K562 (cell line): ENCODE data around the gene TTC28.

ENCODE experiments used
- ARID2 ChIP-seq: fragments of 450-650 bp; IDR thresholded peaks from 2 replicates; pipeline ENCODE4 v1.6.1; 2017; ENCODE audit warnings: antibody characterized with exemption, mild to moderate bottlenecking
- CHD4 ChIP-seq: fragments of 200-600 bp; sonication (generic); IDR thresholded peaks from 3 replicates; pipeline ENCODE4 v1.6.1; 2012; ENCODE audit warnings: low read depth, mild to moderate bottlenecking, mixed read lengths, low read length, inconsistent platforms; ENCODE audit not compliant: insufficient read depth, insufficient replicate concordance, poor library complexity, severe bottlenecking
- ESRRA ChIP-seq: fragments of 450-650 bp; IDR thresholded peaks from 2 replicates; pipeline ENCODE4 v1.6.1; 2014; ENCODE audit warnings: low read depth, mild to moderate bottlenecking, moderate library complexity, borderline replicate concordance
- FOS ChIP-seq: IDR thresholded peaks from 3 replicates; pipeline ENCODE4 v1.6.1; 2011; ENCODE audit not compliant: insufficient read length; ENCODE audit errors: extremely low read depth
- HNRNPUL1 ChIP-seq: fragments of 200-400 bp; formaldehyde crosslinking; IDR thresholded peaks from 2 replicates; pipeline ENCODE4 v1.6.1; 2017; ENCODE audit warnings: low read length
- POLR2AphosphoS5 ChIP-seq: IDR thresholded peaks from 2 replicates; pipeline ENCODE4 v1.6.1; 2011; ENCODE audit warnings: mild to moderate bottlenecking, low read depth, low read length, moderate library complexity; ENCODE audit not compliant: control insufficient read depth, insufficient read depth
- SMAD4 ChIP-seq: fragments of 250-450 bp; sonication (Bioruptor Pico); conservative IDR thresholded peaks from 2 replicates; pipeline ENCODE4 v1.8.0; 2021; ENCODE audit warnings: inconsistent platforms, mild to moderate bottlenecking, moderate library complexity
- SMC3 ChIP-seq: conservative IDR thresholded peaks from 2 replicates; pipeline ENCODE4 v1.6.1; 2011; ENCODE audit warnings: low read depth, low read length, improper control_type of control experiment; ENCODE audit not compliant: insufficient read depth
- TGIF2 ChIP-seq: sonication (generic); formaldehyde crosslinking; IDR thresholded peaks from 2 replicates; pipeline ENCODE4 v1.8.1; 2022; ENCODE audit warnings: mild to moderate bottlenecking, missing genetic modification reagents, moderate library complexity
- TF ChIP-seq, protein P1 (sequence below), 2 experiments: fragments of 450-650 bp; IDR thresholded peaks; 2 replicates each; pipeline ENCODE4 v1.6.1; 2016; ENCODE audit warnings: mild to moderate bottlenecking in 2 of 2, borderline replicate concordance in 1 of 2, low read depth in 1 of 2, moderate library complexity in 1 of 2
- TF ChIP-seq, protein P2 (sequence below), 3 experiments: IDR thresholded peaks in 2 of 3; conservative IDR thresholded peaks in 1 of 3; 2 replicates each; pipeline ENCODE4 v1.5.1; 2011 to 2012; ENCODE audit warnings: low read length in 3 of 3, mild to moderate bottlenecking in 3 of 3, control low read depth in 2 of 3, improper control_type of control experiment in 1 of 3, inconsistent platforms in 1 of 3, low read depth in 1 of 3, mixed read lengths in 1 of 3, moderate library complexity in 1 of 3; ENCODE audit not compliant: insufficient read depth in 2 of 3
- TF ChIP-seq, protein P3 (sequence below): fragments of 250-450 bp; sonication (Bioruptor Pico); IDR thresholded peaks from 2 replicates; pipeline ENCODE4 v1.5.0; 2021
- TF ChIP-seq, protein P4 (sequence below): fragments of 250-450 bp; sonication (Bioruptor Pico); IDR thresholded peaks from 2 replicates; pipeline ENCODE4 v1.8.0; 2021; ENCODE audit warnings: borderline replicate concordance, mild to moderate bottlenecking, moderate library complexity; ENCODE audit not compliant: poor library complexity, severe bottlenecking

- no peak for TF ChIP-seq ARID2
- TF ChIP-seq SMAD4: no peak
- TF ChIP-seq SMC3: no peak
- TF ChIP-seq, protein P1, sequence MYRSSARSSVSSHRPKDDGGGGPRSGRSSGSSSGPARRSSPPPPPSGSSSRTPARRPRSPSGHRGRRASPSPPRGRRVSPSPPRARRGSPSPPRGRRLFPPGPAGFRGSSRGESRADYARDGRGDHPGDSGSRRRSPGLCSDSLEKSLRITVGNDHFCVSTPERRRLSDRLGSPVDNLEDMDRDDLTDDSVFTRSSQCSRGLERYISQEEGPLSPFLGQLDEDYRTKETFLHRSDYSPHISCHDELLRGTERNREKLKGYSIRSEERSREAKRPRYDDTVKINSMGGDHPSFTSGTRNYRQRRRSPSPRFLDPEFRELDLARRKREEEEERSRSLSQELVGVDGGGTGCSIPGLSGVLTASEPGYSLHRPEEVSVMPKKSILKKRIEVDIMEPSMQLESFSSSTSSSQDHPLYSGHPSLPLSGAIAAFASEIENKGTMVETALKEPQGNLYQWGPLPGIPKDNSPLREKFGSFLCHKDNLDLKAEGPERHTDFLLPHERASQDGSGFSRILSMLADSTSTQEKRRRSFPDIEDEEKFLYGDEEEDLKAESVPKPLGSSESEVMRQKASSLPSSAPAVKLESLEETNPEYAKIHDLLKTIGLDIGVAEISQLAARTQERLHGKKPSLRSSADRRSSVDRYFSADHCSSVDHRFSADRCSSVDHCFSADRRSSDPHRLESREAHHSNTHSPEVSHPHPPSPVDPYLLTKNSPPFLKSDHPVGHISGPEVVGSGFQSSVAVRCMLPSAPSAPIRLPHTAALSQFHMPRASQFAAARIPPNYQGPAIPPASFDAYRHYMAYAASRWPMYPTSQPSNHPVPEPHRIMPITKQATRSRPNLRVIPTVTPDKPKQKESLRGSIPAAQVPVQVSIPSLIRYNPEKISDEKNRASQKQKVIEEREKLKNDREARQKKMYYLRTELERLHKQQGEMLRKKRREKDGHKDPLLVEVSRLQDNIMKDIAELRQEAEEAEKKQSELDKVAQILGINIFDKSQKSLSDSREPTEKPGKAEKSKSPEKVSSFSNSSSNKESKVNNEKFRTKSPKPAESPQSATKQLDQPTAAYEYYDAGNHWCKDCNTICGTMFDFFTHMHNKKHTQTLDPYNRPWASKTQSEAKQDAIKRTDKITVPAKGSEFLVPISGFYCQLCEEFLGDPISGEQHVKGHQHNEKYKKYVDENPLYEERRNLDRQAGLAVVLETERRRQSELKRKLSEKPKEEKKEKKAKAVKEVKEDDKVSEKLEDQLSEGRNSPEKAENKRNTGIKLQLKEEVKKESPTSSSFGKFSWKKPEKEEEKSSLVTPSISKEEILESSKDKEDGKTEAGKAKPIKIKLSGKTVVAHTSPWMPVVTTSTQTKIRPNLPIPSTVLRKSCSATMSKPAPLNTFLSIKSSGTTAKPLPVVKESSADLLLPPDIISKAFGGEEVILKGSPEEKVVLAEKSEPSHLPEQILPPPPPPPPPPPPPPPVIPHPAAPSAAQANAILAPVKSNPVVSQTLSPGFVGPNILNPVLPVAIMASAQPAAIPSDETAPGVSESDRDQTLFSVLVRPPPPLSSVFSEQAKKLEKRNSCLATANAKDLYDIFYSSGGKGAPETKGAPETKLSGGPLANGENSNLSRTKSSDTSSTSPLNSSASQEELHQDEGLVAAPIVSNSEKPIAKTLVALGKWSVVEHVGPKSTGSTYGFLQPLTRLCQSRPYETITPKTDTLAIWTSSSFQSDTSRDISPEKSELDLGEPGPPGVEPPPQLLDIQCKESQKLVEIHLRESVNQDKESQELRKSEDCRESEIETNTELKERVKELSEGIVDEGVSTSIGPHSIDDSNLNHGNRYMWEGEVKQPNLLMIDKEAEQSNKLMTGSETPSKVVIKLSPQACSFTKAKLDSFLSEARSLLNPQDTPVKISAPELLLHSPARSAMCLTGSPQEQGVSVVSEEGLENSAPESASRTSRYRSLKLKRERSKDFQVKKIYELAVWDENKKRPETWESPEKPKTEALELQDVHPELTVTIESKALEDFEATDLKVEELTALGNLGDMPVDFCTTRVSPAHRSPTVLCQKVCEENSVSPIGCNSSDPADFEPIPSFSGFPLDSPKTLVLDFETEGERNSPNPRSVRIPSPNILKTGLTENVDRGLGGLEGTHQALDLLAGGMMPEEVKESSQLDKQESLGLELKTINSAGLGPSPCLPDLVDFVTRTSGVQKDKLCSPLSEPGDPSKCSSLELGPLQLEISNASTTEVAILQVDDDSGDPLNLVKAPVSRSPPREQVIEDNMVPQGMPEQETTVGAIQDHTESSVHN (IDR thresholded peaks at IDR 0.05; ENCODE audit: borderline replicate concordance in 1 of 2, low read depth in 1 of 2): no peak
- TF ChIP-seq, protein P2, sequence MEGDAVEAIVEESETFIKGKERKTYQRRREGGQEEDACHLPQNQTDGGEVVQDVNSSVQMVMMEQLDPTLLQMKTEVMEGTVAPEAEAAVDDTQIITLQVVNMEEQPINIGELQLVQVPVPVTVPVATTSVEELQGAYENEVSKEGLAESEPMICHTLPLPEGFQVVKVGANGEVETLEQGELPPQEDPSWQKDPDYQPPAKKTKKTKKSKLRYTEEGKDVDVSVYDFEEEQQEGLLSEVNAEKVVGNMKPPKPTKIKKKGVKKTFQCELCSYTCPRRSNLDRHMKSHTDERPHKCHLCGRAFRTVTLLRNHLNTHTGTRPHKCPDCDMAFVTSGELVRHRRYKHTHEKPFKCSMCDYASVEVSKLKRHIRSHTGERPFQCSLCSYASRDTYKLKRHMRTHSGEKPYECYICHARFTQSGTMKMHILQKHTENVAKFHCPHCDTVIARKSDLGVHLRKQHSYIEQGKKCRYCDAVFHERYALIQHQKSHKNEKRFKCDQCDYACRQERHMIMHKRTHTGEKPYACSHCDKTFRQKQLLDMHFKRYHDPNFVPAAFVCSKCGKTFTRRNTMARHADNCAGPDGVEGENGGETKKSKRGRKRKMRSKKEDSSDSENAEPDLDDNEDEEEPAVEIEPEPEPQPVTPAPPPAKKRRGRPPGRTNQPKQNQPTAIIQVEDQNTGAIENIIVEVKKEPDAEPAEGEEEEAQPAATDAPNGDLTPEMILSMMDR (IDR thresholded peaks at IDR 0.05 in 2 of 3, conservative IDR thresholded peaks at IDR 0.05 in 1 of 3; ENCODE audit: insufficient read depth in 2 of 3, low read depth in 1 of 3, low read length in 3 of 3): no peak
- TF ChIP-seq, protein P3, sequence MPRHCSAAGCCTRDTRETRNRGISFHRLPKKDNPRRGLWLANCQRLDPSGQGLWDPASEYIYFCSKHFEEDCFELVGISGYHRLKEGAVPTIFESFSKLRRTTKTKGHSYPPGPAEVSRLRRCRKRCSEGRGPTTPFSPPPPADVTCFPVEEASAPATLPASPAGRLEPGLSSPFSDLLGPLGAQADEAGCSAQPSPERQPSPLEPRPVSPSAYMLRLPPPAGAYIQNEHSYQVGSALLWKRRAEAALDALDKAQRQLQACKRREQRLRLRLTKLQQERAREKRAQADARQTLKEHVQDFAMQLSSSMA (CRISPR knock-in tag): no peak
- no peak for TF ChIP-seq TGIF2 (CRISPR knock-in tag)
- TF ChIP-seq CHD4: no peak
- TF ChIP-seq POLR2AphosphoS5: no peak
- TF ChIP-seq ESRRA: no peak
- TF ChIP-seq HNRNPUL1: no peak
- TF ChIP-seq, protein P4, sequence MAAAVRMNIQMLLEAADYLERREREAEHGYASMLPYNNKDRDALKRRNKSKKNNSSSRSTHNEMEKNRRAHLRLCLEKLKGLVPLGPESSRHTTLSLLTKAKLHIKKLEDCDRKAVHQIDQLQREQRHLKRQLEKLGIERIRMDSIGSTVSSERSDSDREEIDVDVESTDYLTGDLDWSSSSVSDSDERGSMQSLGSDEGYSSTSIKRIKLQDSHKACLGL (CRISPR knock-in tag): no peak
- TF ChIP-seq FOS: no peak
These were observed 633.5 kb downstream of the TTC28 start for GRCh38 chr22:28046100-28046499.
